GM10847 (cell line): Measurements from ENCODE around the gene ADAM15.

Experiments
- POLR2A ChIP-seq: IDR thresholded peaks from 2 replicates; pipeline ENCODE4 v1.6.1; 2011; ENCODE audit not compliant: insufficient read length; ENCODE audit errors: extremely low read depth

ADAM15 gene

DNA sequence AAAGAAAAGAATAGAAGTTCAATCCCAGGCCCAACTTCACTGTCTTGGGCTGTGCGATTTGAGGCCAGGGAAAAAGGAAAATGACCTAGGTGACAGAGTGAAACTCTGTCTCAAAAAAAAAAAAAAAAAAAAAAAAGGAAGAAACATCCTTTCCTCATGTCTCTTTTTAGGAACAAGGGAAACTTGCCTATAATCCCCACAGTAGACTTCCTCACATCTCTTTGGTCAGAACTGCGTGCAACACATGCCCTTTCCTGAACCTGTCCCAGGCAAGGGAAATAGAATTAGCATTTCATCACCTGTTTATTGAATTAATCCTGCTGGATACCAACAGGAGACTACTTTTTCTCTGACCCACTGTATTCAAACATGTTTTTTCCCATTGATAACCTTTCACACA, 15.2 kb upstream of the ADAM15 start:
- TF ChIP-seq POLR2A, result no peak

- TF ChIP-seq POLR2A, result no peak
These were observed 14.1 kb upstream of the ADAM15 start for GRCh38 chr1:155037043-155037442.

DNA sequence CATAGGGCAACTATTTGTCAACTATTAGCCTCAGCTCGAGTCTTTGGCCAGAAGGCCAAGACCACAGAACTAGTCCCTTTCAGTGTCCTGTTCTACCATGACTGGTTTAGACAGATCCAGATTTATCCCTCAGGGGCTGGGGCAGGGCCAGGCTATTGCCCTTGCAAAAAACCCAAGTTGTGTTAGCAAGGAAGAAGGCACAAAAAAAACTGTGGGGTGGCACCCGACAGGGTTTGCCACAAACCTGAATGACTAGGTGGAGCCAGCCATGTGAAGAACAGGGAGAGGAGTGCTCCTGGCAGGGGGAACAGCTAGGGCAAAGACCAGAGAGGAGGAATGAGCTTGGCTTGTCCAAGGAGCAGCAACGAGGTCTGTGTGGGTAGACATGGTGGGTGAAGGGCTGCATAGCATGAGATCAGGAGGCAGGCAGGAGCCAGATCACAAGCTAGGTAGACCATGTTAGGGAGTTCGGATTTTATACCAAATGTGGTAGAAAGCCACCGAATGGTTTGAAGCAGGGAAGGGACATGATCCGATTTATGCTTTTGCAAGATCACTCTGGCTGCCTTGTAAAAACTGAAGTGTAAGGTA, 13.2 kb upstream of the ADAM15 start:
- no peak for TF ChIP-seq POLR2A

DNA sequence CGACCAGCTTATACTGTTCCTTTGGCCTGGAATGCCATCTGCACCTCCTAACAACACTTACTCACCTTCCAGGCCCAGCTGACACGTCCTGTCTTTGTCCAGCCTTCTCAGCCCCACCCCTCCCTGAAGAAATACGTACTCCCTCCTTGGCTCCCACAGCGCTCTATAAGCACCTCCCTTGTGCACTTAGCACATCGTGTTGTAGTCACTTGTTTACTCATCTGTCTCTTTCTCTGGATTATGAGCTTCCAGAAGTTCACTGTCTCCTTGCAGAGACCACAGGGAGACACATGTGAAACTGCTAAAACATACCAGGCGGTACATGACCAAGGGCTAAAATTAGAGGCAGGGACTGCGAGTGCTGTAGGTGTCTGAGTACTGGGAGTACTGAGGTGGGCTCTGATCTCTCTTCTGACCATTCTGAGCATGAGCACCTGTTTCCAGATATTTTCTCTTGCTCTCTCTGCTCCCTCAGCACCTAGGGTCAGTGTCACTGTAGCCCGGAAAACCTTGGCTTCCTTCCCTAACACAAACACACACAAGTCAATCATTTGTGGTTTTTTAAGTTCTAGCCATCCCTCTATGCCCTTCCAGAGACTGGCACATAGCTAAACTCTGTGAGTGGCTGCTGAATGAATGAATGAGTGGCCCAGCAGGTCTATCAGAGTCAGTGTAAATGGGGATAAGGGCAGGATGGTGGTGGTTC, 12.4 kb upstream of the ADAM15 start:
- TF ChIP-seq POLR2A, result no peak

DNA sequence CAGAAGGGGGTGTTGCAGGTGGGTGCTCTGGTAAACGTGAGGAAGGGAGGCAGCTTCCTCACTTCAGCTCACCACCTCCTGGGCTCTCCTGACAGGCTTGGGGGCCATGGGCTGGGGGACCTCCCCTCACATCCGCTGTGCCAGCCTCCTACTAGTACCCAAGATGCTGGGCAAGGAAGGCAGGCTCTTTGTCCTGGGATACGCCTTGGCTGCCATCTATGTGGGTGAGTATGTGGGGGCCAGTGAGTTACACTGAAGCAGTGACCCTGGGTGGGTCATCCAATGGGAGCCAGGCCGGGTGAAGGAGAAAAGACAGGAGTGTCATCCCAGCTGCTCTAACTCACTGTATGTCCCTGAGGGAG, 11.8 kb upstream of the ADAM15 start:
- TF ChIP-seq POLR2A, result no peak

DNA sequence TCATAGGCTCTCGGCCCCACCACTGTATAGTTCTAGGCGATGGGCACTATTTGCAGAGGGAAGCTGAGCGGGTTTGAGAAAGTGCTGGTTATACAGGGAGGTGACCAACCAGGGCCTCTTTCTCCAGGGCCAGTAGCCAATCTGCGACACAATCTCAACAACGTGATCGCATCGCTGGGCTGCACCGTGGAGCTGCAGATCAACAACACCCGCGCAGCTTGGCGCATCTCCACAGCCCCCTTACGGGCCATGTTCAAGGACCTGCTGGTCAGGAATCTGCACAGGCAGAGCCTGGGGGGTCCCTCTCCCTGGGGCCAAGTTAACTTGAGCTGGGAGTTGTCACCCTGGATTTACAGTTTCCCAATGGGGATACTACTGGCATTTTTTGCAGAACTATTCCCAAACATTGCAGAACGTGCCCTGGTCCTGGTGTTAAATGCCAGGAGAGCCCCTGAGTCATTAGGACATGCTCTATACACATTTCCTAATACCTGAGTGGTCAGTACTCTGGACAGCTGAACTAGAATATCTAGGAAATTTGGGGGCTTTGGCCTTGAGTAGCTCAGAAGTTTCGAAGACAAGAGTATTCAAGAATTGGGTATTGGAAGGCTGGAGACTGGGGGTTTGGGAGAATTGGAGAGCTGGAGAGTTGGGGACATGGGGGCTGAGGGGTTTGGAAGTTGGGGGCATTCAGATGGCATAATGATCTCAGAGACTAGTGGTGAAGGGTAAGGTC, 10.6 kb upstream of the ADAM15 start:
- no peak for TF ChIP-seq POLR2A

GRCh38 chr1:155042789-155043188, 8.3 kb upstream of the ADAM15 start:
- TF ChIP-seq POLR2A, result no peak

- no peak for TF ChIP-seq POLR2A
These were observed 7.8 kb upstream of the ADAM15 start for GRCh38 chr1:155043301-155043702.

- TF ChIP-seq POLR2A, result no peak
These were observed 7.3 kb upstream of the ADAM15 start for GRCh38 chr1:155043793-155044192.

- TF ChIP-seq POLR2A, result no peak
These were observed 6.8 kb upstream of the ADAM15 start for GRCh38 chr1:155044365-155044764.

GRCh38 chr1:155044812-155045657, 6.1 kb upstream of the ADAM15 start:
- TF ChIP-seq POLR2A, result no peak

DNA sequence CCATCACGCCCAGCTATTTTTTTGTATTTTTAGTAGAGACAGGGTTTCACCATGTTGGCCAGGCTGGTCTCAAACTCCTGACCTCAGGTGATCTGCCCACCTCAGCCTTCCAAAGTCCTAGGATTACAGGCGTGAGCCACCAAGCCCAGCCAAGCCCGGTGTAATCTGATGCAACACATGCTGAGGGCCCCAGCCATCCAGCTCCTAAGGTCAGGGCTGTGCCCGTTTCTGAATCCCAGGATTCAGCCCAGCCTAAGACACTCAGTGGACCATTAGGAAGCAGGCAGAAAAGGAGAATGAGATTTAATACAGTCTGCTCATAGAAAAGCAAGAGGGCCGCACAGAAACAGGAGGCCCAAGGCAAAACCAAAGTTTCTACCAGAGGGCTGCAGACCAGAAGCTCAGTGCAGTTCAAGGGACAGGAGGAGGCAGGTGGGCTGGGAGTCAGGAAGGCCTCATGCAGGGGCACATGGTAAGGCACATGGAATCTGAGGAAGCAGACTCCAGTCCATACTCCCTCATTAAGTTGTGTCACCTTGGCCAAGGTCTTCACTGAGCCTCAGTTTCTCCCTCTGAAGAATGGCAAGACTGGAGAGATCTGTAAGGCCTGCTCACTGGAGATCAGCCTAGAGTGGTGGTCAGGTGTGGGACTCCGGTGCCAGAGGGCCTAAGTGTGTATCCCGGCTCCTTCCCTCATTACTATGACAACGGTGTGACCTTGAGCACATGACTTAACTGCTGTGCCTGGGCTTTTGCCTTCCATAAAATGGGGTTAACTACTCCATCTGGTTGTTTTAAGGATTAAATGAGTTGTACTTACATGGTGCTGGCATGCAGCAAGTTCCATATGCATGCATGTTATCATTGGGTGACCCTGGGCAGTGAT, 2.4 kb upstream of the ADAM15 start:
- no peak for TF ChIP-seq POLR2A

GRCh38 chr1:155049651-155050559, 1.2 kb upstream of the ADAM15 start:
- TF ChIP-seq POLR2A, result no peak
